ENCODE measurements around the gene PLD4.
"Not testable (repeated sequence)": the region's sequence is repeated elsewhere in the genome, so short reads cannot be mapped to it uniquely, and the experiment has no call there.

PLD4 gene

DNA sequence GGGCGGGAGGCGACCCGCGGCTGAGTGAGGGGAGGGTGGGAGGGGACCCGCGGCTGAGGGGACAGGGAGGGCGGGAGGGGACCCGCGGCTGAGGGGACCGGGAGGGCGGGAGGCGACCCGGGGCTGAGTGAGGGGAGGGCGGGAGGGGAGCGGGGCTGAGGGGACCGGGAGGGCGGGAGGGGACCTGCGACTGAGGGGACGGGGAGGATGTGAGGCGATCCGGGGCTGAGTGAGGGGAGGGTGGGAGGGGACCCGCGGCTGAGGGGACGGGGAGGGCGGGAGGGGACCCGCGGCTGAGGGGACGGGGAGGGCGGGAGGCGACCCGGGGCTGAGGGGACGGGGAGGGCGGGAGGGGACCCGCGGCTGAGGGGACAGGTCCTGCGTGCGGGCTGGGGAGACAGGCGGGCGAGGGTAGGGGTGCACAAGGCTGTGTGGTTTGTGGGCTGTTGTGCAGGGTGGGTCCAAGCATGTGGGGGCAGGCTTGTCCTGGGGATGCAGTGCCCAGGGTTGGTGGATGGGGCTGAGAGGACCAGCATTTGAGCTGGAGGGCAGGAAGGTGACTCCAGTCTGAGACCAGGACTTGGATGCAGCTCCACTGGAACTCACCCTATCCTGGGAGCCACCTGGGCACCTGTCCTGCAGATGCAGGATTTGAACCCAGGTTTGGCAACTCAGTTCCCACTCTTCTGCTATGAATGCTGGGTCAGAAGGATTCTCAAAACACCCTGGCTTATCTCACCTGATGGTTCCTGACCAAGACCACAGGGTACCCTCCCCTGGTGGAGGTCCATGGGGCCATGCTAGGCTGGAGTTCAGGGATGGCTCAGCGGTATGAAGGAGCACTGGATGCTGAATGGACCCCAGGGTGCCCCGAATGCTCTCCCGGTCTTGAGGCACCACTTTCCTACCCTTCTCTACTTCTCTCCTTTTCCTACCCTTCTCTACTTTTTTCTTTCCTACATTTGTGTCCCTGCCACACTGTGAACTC lies 9.4 kb downstream of the PLD4 start:
- DNase-seq: no peak
- no peak for TF ChIP-seq GATA1 (IDR thresholded peaks at IDR 0.05; ENCODE audit: low read depth, low read length)
- TF ChIP-seq POLR2A (IDR thresholded peaks at IDR 0.05; ENCODE audit: low read length): no peak

DNA sequence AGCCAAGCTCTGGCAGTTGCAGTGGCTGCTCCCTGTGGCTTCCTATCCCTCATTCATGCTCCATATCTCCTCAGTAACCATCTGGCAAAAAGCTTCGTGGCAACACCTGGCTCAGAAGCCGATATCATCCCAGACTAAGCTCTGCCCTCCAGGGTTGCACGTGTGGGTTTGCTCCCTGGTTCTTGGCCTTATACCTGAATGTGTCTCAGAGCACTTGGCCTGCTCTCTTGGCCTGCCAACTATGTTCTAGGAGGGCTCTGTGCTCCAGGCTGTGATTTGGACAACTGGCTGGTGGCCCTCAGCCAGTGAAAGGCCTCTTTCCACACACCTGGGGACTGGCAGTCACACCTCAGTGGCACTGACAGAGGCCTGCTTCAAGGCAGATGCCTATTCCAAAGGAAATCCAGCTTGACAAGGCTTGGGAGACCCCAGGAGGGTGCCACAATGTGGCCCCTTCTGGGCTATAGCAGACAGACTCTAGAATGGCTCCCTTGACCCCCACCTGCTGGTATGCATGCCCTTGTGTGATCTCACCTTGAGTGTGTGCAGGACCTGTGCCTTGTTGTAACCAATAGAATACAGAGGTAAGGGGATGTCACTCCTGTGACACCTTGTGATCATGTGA lies 10.5 kb downstream of the PLD4 start:
- DNase-seq: no peak
- TF ChIP-seq GATA1 (IDR thresholded peaks at IDR 0.05; ENCODE audit: low read depth, low read length) (no peak), POLR2A (IDR thresholded peaks at IDR 0.05; ENCODE audit: low read length) (no peak)

DNA sequence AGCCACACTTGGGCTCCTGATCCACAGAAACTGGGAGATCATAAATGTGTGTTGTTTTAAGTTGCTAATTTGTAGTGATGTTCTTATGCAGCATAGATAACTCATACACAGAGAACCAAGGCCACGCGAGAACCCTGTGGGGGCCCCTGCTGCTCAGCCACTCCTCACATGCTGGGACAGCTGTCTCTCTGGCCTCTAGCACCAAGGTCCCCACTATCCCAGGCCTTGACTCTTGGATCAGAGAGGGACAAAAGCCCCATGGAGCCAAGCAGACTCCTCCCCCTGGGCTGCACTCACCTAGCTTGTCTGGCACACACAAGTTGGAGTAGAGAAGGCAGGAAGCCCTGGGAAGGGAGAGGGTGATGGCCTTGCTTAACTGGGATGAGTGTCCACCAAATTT lies 11.3 kb downstream of the PLD4 start:
- no peak for DNase-seq
- no peak for TF ChIP-seq GATA1 (IDR thresholded peaks at IDR 0.05; ENCODE audit: low read depth, low read length)
- TF ChIP-seq POLR2A (IDR thresholded peaks at IDR 0.05; ENCODE audit: low read length): no peak

GRCh38 chr14:104936361-104937155 lies 11.9 kb downstream of the PLD4 start:
- TF ChIP-seq GATA1 (IDR thresholded peaks at IDR 0.05; ENCODE audit: low read depth, low read length) (no peak), POLR2A (IDR thresholded peaks at IDR 0.05; ENCODE audit: low read length) (no peak)
- no peak for DNase-seq

DNA sequence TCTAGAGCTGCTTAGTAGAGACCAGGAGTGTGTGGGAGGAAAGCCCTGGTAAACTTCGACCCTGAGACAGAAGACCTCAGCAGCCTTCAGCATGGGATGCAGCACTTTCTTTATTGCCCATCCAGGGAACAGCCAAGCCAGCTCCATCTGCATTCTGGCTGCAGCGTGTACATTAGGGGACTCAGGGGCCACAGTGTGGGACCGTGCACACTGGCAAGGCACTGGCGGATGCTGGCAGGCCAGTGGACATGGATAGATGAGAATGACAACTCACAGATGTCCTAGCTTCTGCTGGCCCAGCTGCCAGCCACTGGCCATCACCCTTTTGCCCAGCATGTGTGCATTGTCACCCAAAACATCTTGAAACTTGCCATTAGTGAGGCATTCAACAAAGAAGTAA lies 12.5 kb downstream of the PLD4 start:
- TF ChIP-seq POLR2A (IDR thresholded peaks at IDR 0.05; ENCODE audit: low read length) (no peak), GATA1 (IDR thresholded peaks at IDR 0.05; ENCODE audit: low read depth, low read length) (no peak)

DNA sequence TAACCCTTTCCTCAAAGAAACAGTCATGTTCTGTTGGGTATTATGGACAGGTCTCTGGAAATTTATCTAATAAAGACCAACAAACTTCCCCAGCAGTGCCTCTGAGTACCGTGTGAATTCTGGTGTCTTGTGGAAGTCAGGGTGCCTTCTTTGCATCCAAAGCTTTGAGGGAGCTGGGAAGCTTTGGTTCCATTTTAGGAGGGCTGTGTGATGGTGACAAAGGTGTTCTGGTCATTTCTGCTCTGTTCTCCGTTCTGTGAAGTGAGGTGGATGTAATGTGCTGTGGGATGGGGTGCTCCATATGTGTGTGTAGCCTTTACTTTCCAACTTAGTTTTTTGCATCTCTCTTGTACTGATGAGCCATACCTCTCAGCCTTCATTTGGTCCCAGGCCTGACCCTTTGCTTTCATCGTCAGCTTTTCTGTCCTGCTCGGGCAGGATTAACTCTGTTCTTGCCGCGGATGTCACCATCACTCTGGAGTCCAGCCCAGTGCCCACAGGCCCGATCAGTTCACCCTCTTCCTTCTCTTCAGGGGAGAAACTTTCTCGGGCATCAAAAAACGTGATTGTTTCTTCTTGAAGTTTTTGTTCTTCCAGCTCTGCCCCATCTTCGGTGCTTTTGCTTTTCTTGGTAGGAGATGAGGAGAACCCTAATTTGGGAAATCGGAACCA lies 13.2 kb downstream of the PLD4 start:
- no peak for DNase-seq
- no peak for TF ChIP-seq GATA1 (IDR thresholded peaks at IDR 0.05; ENCODE audit: low read depth, low read length)
- TF ChIP-seq POLR2A (IDR thresholded peaks at IDR 0.05; ENCODE audit: low read length): no peak

More for the DNA sequence above, 12.5 kb downstream of the PLD4 start:
- DNase-seq: no peak

DNA sequence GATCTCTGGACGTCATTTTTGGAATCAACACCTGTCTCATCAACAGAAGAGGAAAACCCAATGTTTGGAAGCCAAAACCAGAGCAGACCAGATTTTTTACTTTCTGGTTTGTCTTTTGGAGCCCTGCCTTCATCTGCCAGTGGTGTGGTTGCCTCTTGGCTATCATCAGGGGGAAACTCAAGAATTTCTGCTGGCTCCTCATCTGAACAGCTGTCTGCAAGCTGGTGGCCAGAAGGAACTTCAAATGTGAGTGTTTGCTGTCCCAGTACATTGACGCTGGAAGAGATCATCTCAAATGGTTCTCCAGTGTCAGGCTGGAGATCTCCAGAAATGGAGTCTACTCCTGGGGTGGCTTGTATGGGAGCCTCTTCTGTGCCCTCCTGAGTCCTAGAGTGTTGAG lies 13.8 kb downstream of the PLD4 start:
- no peak for DNase-seq
- no peak for TF ChIP-seq GATA1 (IDR thresholded peaks at IDR 0.05; ENCODE audit: low read depth, low read length)

- DNase-seq: no peak
- no peak for TF ChIP-seq GATA1 (IDR thresholded peaks at IDR 0.05; ENCODE audit: low read depth, low read length)
- no peak for TF ChIP-seq POLR2A (IDR thresholded peaks at IDR 0.05; ENCODE audit: low read length)
These were observed 14.3 kb downstream of the PLD4 start for GRCh38 chr14:104938960-104939359.

DNA sequence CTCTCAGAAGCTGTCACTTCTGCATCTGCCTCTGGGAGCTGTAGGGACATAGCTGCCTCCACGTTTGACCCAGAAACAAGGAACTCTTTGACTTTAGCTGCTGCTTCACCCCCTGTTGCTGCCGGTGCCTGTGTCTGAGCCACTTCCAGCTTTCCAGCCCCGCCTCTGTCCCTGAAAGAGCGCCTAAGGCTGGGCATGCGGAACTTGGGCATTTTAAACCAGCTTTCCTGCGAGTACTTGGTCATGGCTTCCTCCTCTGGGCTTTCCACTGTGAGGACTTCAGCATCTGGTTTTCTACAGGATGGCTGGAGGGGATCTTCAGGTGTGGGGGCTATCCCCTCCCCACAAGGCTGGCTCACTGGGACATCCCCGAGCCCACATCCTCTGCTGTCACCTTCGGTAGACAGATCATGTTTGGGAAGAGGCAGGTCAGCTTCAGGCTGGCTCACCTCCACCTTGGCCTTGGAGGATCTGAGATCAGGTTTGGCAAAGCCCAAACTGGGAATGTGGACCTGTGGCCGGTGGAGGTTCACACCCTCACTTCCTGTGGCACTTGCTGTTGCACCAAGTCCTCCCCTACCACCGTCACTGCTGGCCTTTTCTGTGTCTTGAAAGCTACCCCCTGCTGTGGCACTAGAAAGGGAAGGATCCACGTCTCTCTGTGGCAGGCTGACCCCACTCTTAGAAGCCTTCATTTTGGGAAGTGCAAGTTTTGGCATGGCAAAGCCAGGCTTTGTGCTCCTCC lies 15.2 kb downstream of the PLD4 start:
- DNase-seq: no peak
- TF ChIP-seq POLR2A (IDR thresholded peaks at IDR 0.05; ENCODE audit: low read length) (no peak), GATA1 (IDR thresholded peaks at IDR 0.05; ENCODE audit: low read depth, low read length) (no peak)

GRCh38 chr14:104940526-104941150 lies 16.0 kb downstream of the PLD4 start:
- DNase-seq: no peak
- no peak for TF ChIP-seq GATA1 (IDR thresholded peaks at IDR 0.05; ENCODE audit: low read depth, low read length)
- TF ChIP-seq POLR2A (IDR thresholded peaks at IDR 0.05; ENCODE audit: low read length): no peak

DNA sequence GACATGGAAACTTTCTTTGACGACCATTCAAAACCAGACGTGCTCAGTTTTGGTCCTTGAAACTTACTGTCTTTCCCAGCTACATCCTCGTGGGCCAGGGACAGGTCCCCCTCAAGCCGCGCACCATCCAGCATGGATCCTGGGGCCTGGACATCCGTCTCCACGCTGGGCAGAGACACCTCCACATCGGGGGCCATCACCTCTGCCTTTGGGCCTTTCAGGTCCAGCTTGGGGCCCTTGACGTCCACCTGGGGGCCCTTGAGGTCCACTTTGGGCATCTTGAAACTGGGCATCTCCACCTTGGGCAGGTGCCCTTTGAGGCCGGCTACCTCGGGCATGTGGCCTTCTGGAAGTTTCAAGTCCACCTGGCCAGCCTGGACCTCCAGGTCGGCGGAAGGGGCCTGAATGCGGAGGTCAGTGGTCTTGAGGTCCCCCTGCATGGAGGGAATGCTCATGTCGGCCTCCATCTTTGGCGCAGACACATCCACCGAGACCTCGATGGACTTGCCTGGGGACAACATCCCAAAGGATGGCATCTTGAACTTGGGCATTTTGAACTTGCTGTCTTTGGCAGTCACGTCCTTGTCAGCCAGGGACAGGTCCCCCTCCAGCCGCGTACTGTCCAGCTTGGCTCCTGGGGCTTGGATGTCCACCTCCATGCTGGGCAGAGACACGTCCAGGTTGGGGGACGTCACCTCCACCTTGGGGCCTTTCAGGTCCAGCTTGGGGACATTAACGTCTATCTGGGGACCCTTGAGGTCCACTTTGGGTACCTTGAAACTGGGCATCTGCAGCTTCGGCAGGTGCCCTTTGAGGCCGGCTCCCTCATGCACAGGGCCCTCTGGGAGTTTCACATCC lies 17.1 kb downstream of the PLD4 start:
- DNase-seq: no peak
- TF ChIP-seq POLR2A (IDR thresholded peaks at IDR 0.05; ENCODE audit: low read length) (no peak), GATA1 (IDR thresholded peaks at IDR 0.05; ENCODE audit: low read depth, low read length) (no peak)

GRCh38 chr14:104942586-104942985 lies 17.9 kb downstream of the PLD4 start:
- TF ChIP-seq GATA1 (IDR thresholded peaks at IDR 0.05; ENCODE audit: low read depth, low read length) (no peak), POLR2A (IDR thresholded peaks at IDR 0.05; ENCODE audit: low read length) (no peak)
- DNase-seq: no peak

DNA sequence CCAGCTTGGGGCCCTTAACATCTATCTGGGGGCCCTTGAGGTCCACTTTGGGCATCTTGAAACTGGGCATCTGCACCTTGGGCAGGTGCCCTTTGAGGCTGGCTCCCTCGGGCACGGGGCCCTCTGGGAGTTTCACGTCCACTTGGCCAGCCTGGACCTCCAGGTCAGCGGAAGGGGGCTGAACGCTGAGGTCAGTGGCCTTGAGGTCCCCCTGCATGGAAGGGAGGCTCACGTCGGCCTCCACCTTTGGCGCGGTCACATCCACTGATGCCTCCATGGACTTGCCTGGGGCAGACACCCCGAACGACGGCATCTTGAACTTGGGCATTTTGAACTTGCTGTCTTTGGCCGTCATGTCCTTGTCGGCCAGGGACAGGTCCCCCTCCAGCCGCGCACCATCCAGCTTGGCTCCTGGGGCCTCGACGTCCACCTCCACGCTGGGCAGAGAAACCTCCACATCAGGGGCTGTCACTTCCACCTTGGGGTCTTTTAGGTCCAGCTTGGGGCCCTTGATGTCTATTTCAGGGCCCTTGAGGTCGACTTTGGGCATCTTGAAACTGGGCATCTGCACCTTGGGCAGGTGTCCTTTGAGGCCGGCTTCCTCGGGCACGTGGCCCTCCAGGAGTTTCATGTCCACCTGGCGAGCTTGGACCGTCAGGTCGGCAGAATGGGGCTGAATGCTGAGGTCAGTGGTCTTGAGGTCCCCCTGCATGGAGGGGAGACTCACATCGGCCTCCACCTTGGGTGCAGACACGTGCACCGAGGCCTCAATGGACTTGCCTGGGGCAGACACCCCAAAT lies 18.7 kb downstream of the PLD4 start:
- not testable (repeated sequence) for DNase-seq

DNA sequence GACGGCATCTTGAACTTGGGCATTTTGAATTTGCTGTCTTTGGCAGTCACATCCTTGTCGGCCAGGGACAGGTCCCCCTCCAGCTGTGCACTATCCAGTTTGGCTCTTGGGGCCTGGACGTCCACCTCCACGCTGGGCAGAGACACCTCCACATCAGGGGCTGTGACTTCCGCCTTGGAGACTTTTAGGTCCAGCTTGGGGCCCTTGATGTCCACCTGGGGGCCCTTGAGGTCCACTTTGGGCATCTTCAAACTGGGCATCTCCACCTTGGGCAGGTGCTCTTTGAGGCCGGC lies 19.3 kb downstream of the PLD4 start:
- DNase-seq: not testable (repeated sequence)

DNA sequence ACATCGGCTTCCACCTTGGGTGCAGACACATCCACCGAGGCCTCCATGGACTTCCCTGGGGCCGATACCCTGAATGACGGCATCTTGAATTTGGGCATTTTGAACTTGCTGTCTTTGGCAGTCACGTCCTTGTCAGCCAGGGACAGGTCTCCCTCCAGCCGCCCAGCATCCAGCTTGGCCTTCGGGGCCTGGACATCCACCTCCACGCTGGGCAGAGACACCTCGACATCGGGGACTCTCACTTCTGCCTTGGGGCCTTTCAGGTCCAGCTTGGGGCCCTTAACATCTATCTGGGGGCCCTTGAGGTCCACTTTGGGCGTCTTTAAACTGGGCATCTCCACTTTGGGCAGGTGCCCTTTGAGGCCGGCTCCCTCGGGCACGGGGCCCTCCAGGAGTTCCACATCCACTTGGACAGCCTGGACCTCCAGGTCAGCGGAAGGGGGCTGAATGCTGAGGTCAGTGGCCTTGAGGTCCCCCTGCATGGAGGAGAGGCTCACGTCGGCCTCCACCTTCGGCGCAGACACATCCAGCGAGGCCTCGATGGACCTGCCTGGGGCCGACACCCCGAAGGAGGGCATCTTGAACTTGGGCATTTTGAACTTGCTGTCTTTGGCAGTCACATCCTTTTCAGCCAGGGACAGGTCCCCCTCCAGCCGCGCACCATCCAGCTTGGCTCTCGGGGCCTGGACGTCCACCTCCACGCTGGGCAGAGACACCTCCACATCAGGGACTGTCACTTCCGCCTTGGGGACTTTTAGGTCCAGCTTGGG lies 19.9 kb downstream of the PLD4 start:
- not testable (repeated sequence) for DNase-seq

GRCh38 chr14:104945266-104945665 lies 20.6 kb downstream of the PLD4 start:
- DNase-seq: not testable (repeated sequence)

All from erythroblast (primary cell).